ENCODE results near the gene SOX2. TPM values are rescaled to one million over a fixed set of nuclear protein-coding genes. Genes with fewer than 3 reads are reported as not detected.

The SOX2 gene
- total and polyA plus RNA-seq, 2 of the 13 experiments (the other 11 are each of a cell fraction or from before 2014, with no cell fraction given): not detected

DNA sequence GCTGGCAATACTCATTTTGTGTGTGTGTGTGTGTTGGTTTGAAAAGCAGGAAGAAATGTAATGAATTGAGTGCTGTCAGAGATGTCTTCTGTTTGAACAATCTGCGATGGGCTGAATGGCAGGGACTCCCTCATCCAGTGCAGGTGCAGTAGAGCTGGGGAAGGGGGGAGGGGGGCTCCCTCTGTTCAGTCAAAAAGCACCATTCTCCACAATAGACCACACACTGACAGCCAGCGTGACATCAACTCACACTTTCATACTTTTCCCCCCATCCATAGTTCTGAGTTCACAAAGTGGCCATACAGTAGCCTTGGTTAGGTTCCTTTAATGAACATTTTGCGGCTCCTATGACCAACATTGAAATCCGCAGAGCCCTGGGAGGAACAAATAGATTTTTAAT lies 10.4 kb downstream of the SOX2 start:
- H4K20me1 ChIP-seq (ENCODE audit: insufficient read depth, low read length): no peaks in the 10 kb centered on the region
- H3K4me1 ChIP-seq (ENCODE audit: insufficient read depth, low read length): no peaks in the 10 kb centered on the region
- peaks cover 0 to 40% of the 10 kb centered on the region in 2 experiments; a peak in 3 of 5 replicates for H3K27me3 ChIP-seq (ENCODE audit: control insufficient read depth in 1 of 2, insufficient read depth in 2 of 2, low read length in 2 of 2)
- intact Hi-C loops (cut with micrococcal nuclease; ENCODE audit: unreplicated experiment): no loop called here
- H3K9ac ChIP-seq (ENCODE audit: insufficient read depth, low read depth, low read length): no peak overlapping the region
- H3K4me3 ChIP-seq (replicated peaks in 1 of 3; ENCODE audit: insufficient read depth in 1 of 3, low read depth in 2 of 3, low read length in 3 of 3): no peak overlapping the region
- no peak overlapping the region for H3K4me2 ChIP-seq (ENCODE audit: low read depth, low read length)
- ATAC-seq (no peak), FAIRE-seq (no peak), DNase-seq (ENCODE audit: low spot score) (no peak)
- POLR2A ChIA-PET: no interaction called here
- TF ChIP-seq TERF1 (CRISPR knock-in tag; IDR thresholded peaks at IDR 0.05) (no peak), ZEB1 (IDR thresholded peaks at IDR 0.05; ENCODE audit: insufficient replicate concordance, low read depth) (no peak), ATAD3A (CRISPR knock-in tag; IDR thresholded peaks at IDR 0.05) (no peak), ZNF468 (CRISPR knock-in tag; IDR thresholded peaks at IDR 0.05) (no peak), ADNP (CRISPR knock-in tag; IDR thresholded peaks at IDR 0.05) (no peak), TRAFD1 (CRISPR knock-in tag; IDR thresholded peaks at IDR 0.05; ENCODE audit: borderline replicate concordance) (no peak), AGO2 (optimal IDR thresholded peaks at IDR 0.05; ENCODE audit: low read depth, low read length) (no peak), GLI4 (CRISPR knock-in tag; IDR thresholded peaks at IDR 0.05; ENCODE audit: borderline replicate concordance) (no peak), ZNF780A (CRISPR knock-in tag; IDR thresholded peaks at IDR 0.05) (no peak), ZNF143 (CRISPR knock-in tag; IDR thresholded peaks at IDR 0.05) (no peak), NFRKB (IDR thresholded peaks at IDR 0.05) (no peak), SALL2 (CRISPR knock-in tag; IDR thresholded peaks at IDR 0.05) (no peak), ZNF674 (CRISPR knock-in tag; IDR thresholded peaks at IDR 0.05; ENCODE audit: low read depth) (no peak), ELF1 (CRISPR knock-in tag; IDR thresholded peaks at IDR 0.05) (no peak), TBX2 (CRISPR knock-in tag; IDR thresholded peaks at IDR 0.05; ENCODE audit: borderline replicate concordance) (no peak)
- TF ChIP-seq, protein P1, sequence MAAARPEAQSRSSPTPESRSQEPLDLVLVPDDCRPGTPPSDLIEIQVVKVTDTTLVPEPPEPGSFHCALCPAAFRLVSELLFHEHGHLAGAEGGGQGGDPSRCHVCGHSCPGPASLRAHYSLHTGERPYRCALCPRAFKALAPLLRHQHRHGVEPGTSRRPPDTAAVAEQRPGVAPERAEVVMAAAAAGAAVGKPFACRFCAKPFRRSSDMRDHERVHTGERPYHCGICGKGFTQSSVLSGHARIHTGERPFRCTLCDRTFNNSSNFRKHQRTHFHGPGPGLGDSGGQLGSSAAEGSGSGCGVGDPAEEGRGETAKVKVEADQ (CRISPR knock-in tag; IDR thresholded peaks at IDR 0.05; ENCODE audit: borderline replicate concordance): no peak
- 12% methylated on average over 4 of the region's 4 CpGs for WGBS (ENCODE audit: low lambda C conversion rate)
- no peaks in the 10 kb centered on the region for H3K9me3 ChIP-seq (ENCODE audit: low read length)
- no peak overlapping the region for H2AFZ ChIP-seq (ENCODE audit: low read length)
- no TSS peak for BruUV-seq (replicated peaks)
- in situ Hi-C loops (cut with HindIII; ENCODE audit: extremely low pct_ligation_motif_present, low pct_unique_long_range_greater_than_20kb): loop anchor here (25.0 kb wide), 1 partner anchor 765 kb away; no protein-coding TSS in a partner anchor
- CTCF ChIA-PET (ENCODE audit: low intra/inter-chr PET ratio, low total read pairs): no interaction called here
- no peaks in the 10 kb centered on the region for H3K79me2 ChIP-seq (ENCODE audit: insufficient read depth, low read length)
- no peaks in the 10 kb centered on the region for H3K36me3 ChIP-seq (replicated peaks in 1 of 2; ENCODE audit: control insufficient read depth in 1 of 2, insufficient read depth in 2 of 2, low read length in 2 of 2)
- no peak overlapping the region for H3K27ac ChIP-seq (ENCODE audit: extremely low read length, insufficient read depth, low read length)
